Measurements from ENCODE around the gene NR2F1. TPM values are rescaled to one million over a fixed set of nuclear protein-coding genes. Genes with fewer than 3 reads are reported as not detected.

NR2F1 gene
- total and polyA plus RNA-seq, 2 donors (not counting 3 experiments of a cell fraction or from before 2014, with no cell fraction given) = 21.5 to 38.7 TPM

- Histone ChIP-seq H3K9me1 (replicated peaks; ENCODE audit: control insufficient read depth, extremely low read depth, insufficient read depth, low read length) (no peaks in the 10 kb centered on the region), H3K4me2 (ENCODE audit: insufficient read depth, low read length) (no peak overlapping the region), H3K9ac (replicated peaks; ENCODE audit: extremely low read depth, insufficient read depth, low read length) (no peak overlapping the region), H3K4me3 (replicated peaks in 1 of 3; ENCODE audit: insufficient read depth in 1 of 3, low read depth in 1 of 3, low read length in 3 of 3) (no peak overlapping the region), H2AFZ (ENCODE audit: low read depth, low read length) (no peak overlapping the region), H3K27me3 (ENCODE audit: control insufficient read depth in 2 of 2, insufficient read depth in 2 of 2, low read length in 2 of 2) (peaks cover 21 to 25% of the 10 kb centered on the region in 2 experiments), H3K4me1 (ENCODE audit: control insufficient read depth, extremely low read depth, insufficient read depth, low read length) (no peaks in the 10 kb centered on the region), H3K27ac (ENCODE audit: insufficient read depth, low read depth, low read length) (no peak overlapping the region), H3K79me2 (ENCODE audit: control insufficient read depth, insufficient read depth, low read length) (peaks cover 5% of the 10 kb centered on the region), H4K20me1 (replicated peaks; ENCODE audit: control insufficient read depth, extremely low read depth, insufficient read depth, low read length) (no peaks in the 10 kb centered on the region), H3K9me3 (replicated peaks; ENCODE audit: control insufficient read depth, insufficient read depth, low read length) (no peaks in the 10 kb centered on the region), H3K36me3 (ENCODE audit: control insufficient read depth in 2 of 2, extremely low read depth in 1 of 2, insufficient read depth in 2 of 2, low read length in 2 of 2) (peaks cover 0 to 6% of the 10 kb centered on the region in 2 experiments)
- BruUV-seq (replicated peaks) = no TSS peak
- ChIA-PET POLR2A (no interaction called here), CTCF (interaction anchor here (2.4 to 5.8 kb wide), 2 partner anchors 10 to 204 kb away, joined by 13 to 25 read pairs; no protein-coding TSS in a partner anchor)
- dilution Hi-C loops (cut with MboI; ENCODE audit: extremely low pct_ligation_motif_present, low sequenced_read_pairs) = no loop called here
- FAIRE-seq (no peak), DNase-seq (ENCODE audit: low read depth, low spot score) (no peak)
- intact Hi-C loops (cut with micrococcal nuclease) = no loop called here
- TF ChIP-seq POLR2AphosphoS5 (IDR thresholded peaks at IDR 0.05; ENCODE audit: insufficient read depth, low read depth, low read length) = no peak
- TF ChIP-seq POLR2A (IDR thresholded peaks at IDR 0.05; ENCODE audit: low read depth, low read length) = no peak
- TF ChIP-seq MAX (IDR thresholded peaks at IDR 0.05; ENCODE audit: insufficient read depth, insufficient read length) = no peak
- TF ChIP-seq GATA2 (IDR thresholded peaks at IDR 0.05; ENCODE audit: insufficient read depth, insufficient read length, low read depth, low read length) = no peak
- no peak for TF ChIP-seq EZH2 (IDR thresholded peaks at IDR 0.05; ENCODE audit: borderline replicate concordance, low read depth, low read length, severe bottlenecking)
- TF ChIP-seq CTCF (IDR thresholded peaks at IDR 0.05; ENCODE audit: extremely low read depth in 1 of 2, insufficient read depth in 1 of 2, low read depth in 1 of 2, low read length in 2 of 2) = peak in 1 of 2 donors; percentile 12
- TF ChIP-seq MYC (IDR thresholded peaks at IDR 0.05; ENCODE audit: low read depth, low read length) = no peak
These were observed 13.9 kb downstream of the NR2F1 start for GRCh38 chr5:93596676-93597490.
